Ovary (tissue), 9 donors: Measurements from ENCODE around the gene TFE3. TPM values are rescaled to one million over a fixed set of nuclear protein-coding genes. Genes with fewer than 3 reads are reported as not detected.

ENCODE experiments used
- DNase-seq, 5 donors: peaks; one replicate each; pipeline ENCODE4 v3.0.0-alpha.2; 2019 to 2020
- H3K27ac ChIP-seq, 2 donors: fragments of 200-600 bp; one replicate each; pipeline versions ENCODE4 v1.5.1 to v1.8.0; 2019 to 2022
- H3K27me3 ChIP-seq: fragments of 200-600 bp; one replicate; pipeline ENCODE4 v1.8.0; 2022
- H3K36me3 ChIP-seq: fragments of 200-600 bp; sonication (generic); one replicate; pipeline ENCODE4 v1.5.1; 2019
- H3K4me1 ChIP-seq: one replicate; pipeline ENCODE4 v1.8.1; 2013; ENCODE audit warnings: mild to moderate bottlenecking, moderate library complexity; ENCODE audit not compliant: insufficient read depth
- H3K4me3 ChIP-seq: fragments of 200-600 bp; sonication (generic); one replicate; pipeline ENCODE4 v1.5.1; 2017
- H3K9me3 ChIP-seq, 2 donors: fragments of 200-600 bp in 1 of 2; sonication (generic) in 1 of 2; one replicate each; pipeline versions ENCODE4 v1.5.1 to v1.8.1; 2013 to 2019; ENCODE audit warnings: mild to moderate bottlenecking in 1 of 2, moderate library complexity in 1 of 2
- EP300 ChIP-seq: sonication (generic); formaldehyde crosslinking; IDR thresholded peaks from one replicate; pipeline ENCODE4 v1.6.1; 2017; ENCODE audit warnings: antibody characterized with exemption
- POLR2A ChIP-seq: fragments of 450-650 bp; IDR thresholded peaks from one replicate; pipeline ENCODE4 v1.6.1; 2017; ENCODE audit warnings: antibody characterized with exemption, mild to moderate bottlenecking, moderate library complexity
- WGBS, 3 donors: extraction: QIAGEN DNeasy Blood & Tissue Kit in 1 of 3; methylation state at CpG; one replicate each; pipeline versions ENCODE4 v1.1.5 to v1.1.7; 2013 to 2017; 5-methylcytosine and 5-hydroxymethylcytosine counted together
- intact Hi-C, 4 donors: fragments of 100-400 bp; cut with DNase I; formaldehyde crosslinking; loops; one replicate each; pipeline versions ENCODE4 v1.11.0 to v1.15.1; 2022 to 2023
- polyA plus RNA-seq, 2 donors: library from polyadenylated mRNA; stranded (reverse); fragments of 200-250 nt in 1 of 2; fragments of 350-450 nt in 1 of 2; fragmentation: Illumina TruSeq in 1 of 2; extraction: RNeasy Lipid Tissue Mini Kit (QIAGEN cat#74804) in 1 of 2; gene quantifications; one replicate each; pipeline ENCODE4 v1.2.3, GENCODE V29; 2013 to 2014
- total RNA-seq, 7 donors: library from RNA; depleted of rRNA in 2 of 7; stranded (reverse); fragments of >200 nt in 2 of 7; fragmentation: NEBNext Ultra II Directional in 3 of 7; extraction: Animal tissue kit (Norgen Biotek cat#: 25700) in 3 of 7; gene quantifications; one replicate each; pipeline versions ENCODE4 v1.1.0 to v1.2.4, GENCODE V29; 2016 to 2023
- TF ChIP-seq, protein P1 (sequence below), 3 donors: fragments of 450-650 bp in 2 of 3; fragments of 200-600 bp in 1 of 3; IDR thresholded peaks; one replicate each; pipeline versions ENCODE4 v1.5.1 to v1.8.0; 2016 to 2022; ENCODE audit warnings: antibody characterized with exemption in 3 of 3, mild to moderate bottlenecking in 1 of 3
- donor health status: DM: no; HTN: no; CAD: no; lungs with moderate emphysema.
- donor health status: DM: no; HTN: no; CAD: no.
- donor health status: Bipolar disorder and iron deficiency.
- donor health status: DM: yes; HTN: yes; CAD: no.
- donor health status: DM: no; HTN: no; CAD: no.
- donor health status: DM: yes; HTN: yes; CAD: no.

Gene TFE3
- total and polyA plus RNA-seq, 9 donors: 42.1 to 69.4 (median 55.4) TPM

DNA sequence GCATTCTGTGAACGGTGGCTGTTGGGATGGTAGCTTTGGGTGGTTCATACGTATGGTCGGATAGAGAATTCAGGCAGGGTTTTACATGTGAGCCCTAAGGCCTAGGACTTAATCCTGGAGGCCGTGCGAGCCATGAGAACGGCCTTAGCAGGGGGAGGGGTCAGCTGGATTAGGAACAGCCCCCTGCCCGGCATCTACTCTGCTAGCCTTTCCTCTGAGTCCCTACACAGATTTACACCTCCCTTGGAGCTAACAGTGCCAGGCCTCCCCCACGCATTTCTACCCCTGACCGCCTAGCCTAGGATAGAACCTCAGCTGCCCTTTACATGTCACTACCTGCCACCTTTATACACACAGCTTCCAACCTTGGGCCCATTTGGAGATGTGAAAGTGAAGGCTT, 23.5 kb upstream of the TFE3 start:
- TF ChIP-seq, protein P1, sequence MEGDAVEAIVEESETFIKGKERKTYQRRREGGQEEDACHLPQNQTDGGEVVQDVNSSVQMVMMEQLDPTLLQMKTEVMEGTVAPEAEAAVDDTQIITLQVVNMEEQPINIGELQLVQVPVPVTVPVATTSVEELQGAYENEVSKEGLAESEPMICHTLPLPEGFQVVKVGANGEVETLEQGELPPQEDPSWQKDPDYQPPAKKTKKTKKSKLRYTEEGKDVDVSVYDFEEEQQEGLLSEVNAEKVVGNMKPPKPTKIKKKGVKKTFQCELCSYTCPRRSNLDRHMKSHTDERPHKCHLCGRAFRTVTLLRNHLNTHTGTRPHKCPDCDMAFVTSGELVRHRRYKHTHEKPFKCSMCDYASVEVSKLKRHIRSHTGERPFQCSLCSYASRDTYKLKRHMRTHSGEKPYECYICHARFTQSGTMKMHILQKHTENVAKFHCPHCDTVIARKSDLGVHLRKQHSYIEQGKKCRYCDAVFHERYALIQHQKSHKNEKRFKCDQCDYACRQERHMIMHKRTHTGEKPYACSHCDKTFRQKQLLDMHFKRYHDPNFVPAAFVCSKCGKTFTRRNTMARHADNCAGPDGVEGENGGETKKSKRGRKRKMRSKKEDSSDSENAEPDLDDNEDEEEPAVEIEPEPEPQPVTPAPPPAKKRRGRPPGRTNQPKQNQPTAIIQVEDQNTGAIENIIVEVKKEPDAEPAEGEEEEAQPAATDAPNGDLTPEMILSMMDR (IDR thresholded peaks at IDR 0.05): no peak
- TF ChIP-seq EP300 (no peak), POLR2A (no peak)
- intact Hi-C loops: no loop called here
- DNase-seq: no peak
- Histone ChIP-seq H3K9me3 (no peaks in the 10 kb centered on the region), H3K27me3 (no peaks in the 10 kb centered on the region), H3K4me3 (no peak overlapping the region), H3K4me1 (no peaks in the 10 kb centered on the region), H3K36me3 (no peaks in the 10 kb centered on the region), H3K27ac (no peak overlapping the region)
- WGBS, 3 donors: 71 to 78% (median 76%) methylated on average over 9 of the region's 9 CpGs

GRCh38 chrX:49066278-49066677, 23.1 kb upstream of the TFE3 start:
- DNase-seq: no peak
- no peaks in the 10 kb centered on the region for H3K36me3 ChIP-seq
- no peak for TF ChIP-seq EP300
- TF ChIP-seq POLR2A: no peak
- TF ChIP-seq, protein P1 (IDR thresholded peaks at IDR 0.05): no peak
- H3K4me3 ChIP-seq: no peak overlapping the region
- intact Hi-C loops: no loop called here
- 66 to 79% (median 71%) methylated on average over 2 of the region's 2 CpGs for WGBS, 3 donors
- no peaks in the 10 kb centered on the region for H3K4me1 ChIP-seq
- H3K27ac ChIP-seq: no peak overlapping the region
- H3K9me3 ChIP-seq: no peaks in the 10 kb centered on the region
- no peaks in the 10 kb centered on the region for H3K27me3 ChIP-seq

DNA sequence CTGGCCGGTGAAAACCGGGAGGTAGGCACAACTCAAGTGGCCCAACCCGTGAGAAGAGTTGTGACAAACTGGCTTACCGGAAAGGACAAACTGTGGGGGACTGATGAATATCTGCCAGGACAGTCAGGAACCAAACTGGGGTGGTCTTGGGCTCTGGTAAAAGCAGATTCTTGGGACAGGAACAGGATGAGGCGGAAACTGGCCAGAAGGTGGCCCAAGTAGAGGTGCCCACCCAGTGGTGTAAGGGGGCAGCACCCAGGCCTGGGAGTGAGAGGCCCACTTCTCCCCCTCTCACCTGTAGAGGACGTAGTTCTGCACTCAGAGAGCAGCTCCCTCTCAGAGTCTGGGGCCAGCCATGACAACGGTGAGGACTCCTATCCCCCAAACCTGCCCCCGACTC, 21.6 kb upstream of the TFE3 start:
- Histone ChIP-seq H3K4me3 (no peak overlapping the region), H3K27ac (no peak overlapping the region), H3K4me1 (no peaks in the 10 kb centered on the region), H3K27me3 (no peaks in the 10 kb centered on the region), H3K36me3 (no peaks in the 10 kb centered on the region), H3K9me3 (no peaks in the 10 kb centered on the region)
- TF ChIP-seq EP300 (no peak), POLR2A (no peak)
- TF ChIP-seq, protein P1 (IDR thresholded peaks at IDR 0.05): no peak
- WGBS, 3 donors: 82 to 85% (median 84%) methylated on average over 8 of the region's 8 CpGs
- DNase-seq: no peak
- intact Hi-C loops: no loop called here

- DNase-seq: no peak
- Histone ChIP-seq H3K9me3 (no peaks in the 10 kb centered on the region), H3K27ac (no peak overlapping the region), H3K36me3 (no peaks in the 10 kb centered on the region), H3K27me3 (no peaks in the 10 kb centered on the region), H3K4me3 (no peak overlapping the region), H3K4me1 (no peaks in the 10 kb centered on the region)
- 77 to 90% (median 89%) methylated on average over 7 to 20 of the region's 20 CpGs for WGBS, 3 donors
- intact Hi-C loops: no loop called here
- TF ChIP-seq, protein P1 (IDR thresholded peaks at IDR 0.05): no peak
- TF ChIP-seq EP300: no peak
- no peak for TF ChIP-seq POLR2A
Observed at GRCh38 chrX:49064303-49064702, 21.1 kb upstream of the TFE3 start.
